ENCODE data around the gene ARHGEF28.

The ARHGEF28 gene

GRCh38 chr5:73814233-73814846, 188.3 kb downstream of the ARHGEF28 start:
- no peak for DNase-seq (ENCODE audit: low read depth)
- no peak for TF ChIP-seq CTCF (conservative IDR thresholded peaks at IDR 0.05; ENCODE audit: low read depth, low read length)
- H3K4me3 ChIP-seq (ENCODE audit: low read length): no peak overlapping the region

GRCh38 chr5:73815631-73816030, 189.6 kb downstream of the ARHGEF28 start:
- no peak overlapping the region for H3K4me3 ChIP-seq (ENCODE audit: low read length)
- TF ChIP-seq CTCF (conservative IDR thresholded peaks at IDR 0.05; ENCODE audit: low read depth, low read length): no peak
- no peak for DNase-seq (ENCODE audit: low read depth)

GRCh38 chr5:73816656-73817420, 190.8 kb downstream of the ARHGEF28 start:
- no peak for DNase-seq (ENCODE audit: low read depth)
- no peak overlapping the region for H3K4me3 ChIP-seq (ENCODE audit: low read length)
- TF ChIP-seq CTCF (conservative IDR thresholded peaks at IDR 0.05; ENCODE audit: low read depth, low read length): no peak

GRCh38 chr5:73818357-73818756, 192.4 kb downstream of the ARHGEF28 start:
- TF ChIP-seq CTCF (conservative IDR thresholded peaks at IDR 0.05; ENCODE audit: low read depth, low read length): no peak
- no peak for DNase-seq (ENCODE audit: low read depth)
- H3K4me3 ChIP-seq (ENCODE audit: low read length): no peak overlapping the region

GRCh38 chr5:73820326-73820725, 194.3 kb downstream of the ARHGEF28 start:
- no peak overlapping the region for H3K4me3 ChIP-seq (ENCODE audit: low read length)
- TF ChIP-seq CTCF (conservative IDR thresholded peaks at IDR 0.05; ENCODE audit: low read depth, low read length): no peak
- DNase-seq (ENCODE audit: low read depth): no peak

GRCh38 chr5:73821003-73821402, 195.0 kb downstream of the ARHGEF28 start:
- H3K4me3 ChIP-seq (ENCODE audit: low read length): no peak overlapping the region
- DNase-seq (ENCODE audit: low read depth): no peak
- TF ChIP-seq CTCF (conservative IDR thresholded peaks at IDR 0.05; ENCODE audit: low read depth, low read length): no peak
